ENCODE measurements around the gene RANGAP1. TPM values are rescaled to one million over a fixed set of nuclear protein-coding genes. Genes with fewer than 3 reads are reported as not detected.

The RANGAP1 gene
- total RNA-seq, 1 donor from 2014 or later, result 78.0 TPM

DNA sequence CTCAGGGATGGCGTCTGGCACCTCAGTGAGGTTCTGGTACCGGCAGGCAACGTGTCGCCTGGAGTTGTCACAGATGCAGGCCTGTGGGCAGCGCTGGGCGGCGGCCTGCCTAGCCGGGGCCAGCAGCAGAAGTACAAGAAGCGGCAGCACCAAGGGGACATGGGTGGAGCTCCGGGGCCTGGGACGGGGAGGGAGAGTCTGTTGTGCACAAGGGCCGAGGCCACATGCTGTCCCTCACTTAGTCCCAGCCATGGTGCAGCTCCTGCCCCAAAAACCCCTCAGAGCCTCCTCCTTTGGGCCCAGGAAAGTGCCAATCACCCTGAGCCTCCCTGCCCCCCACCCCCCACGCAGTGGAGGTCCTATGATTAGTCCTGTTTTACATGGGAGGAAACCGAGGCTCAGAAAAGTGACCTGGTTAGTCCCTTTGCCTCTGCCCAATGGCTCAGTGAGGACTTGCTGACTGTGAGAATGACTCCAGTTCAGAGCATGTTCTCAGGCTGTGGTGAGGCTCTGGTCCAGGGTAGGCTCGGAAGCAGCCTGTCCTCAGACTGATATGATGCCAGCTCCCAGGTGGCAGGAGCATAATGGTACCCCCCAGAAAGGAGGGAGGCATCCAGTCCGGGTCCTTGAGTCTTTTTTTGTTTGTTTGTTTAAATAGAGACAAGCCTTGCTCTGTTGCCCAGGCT lies 46.4 kb downstream of the RANGAP1 start:
- DNase-seq (ENCODE audit: low spot score, unreplicated experiment), result no peak
- Mint-ChIP-seq H3K36me3 (ENCODE audit: insufficient read depth) (no peaks in the 10 kb centered on the region), H3K4me1 (ENCODE audit: low read depth) (peaks cover 2% of the 10 kb centered on the region), H3K27ac (no peak overlapping the region), H3K4me3 (ENCODE audit: low read depth) (no peak overlapping the region), H3K27me3 (peaks cover 3% of the 10 kb centered on the region), H3K9me3 (ENCODE audit: low read depth) (no peaks in the 10 kb centered on the region)
- TF ChIP-seq, protein P1, sequence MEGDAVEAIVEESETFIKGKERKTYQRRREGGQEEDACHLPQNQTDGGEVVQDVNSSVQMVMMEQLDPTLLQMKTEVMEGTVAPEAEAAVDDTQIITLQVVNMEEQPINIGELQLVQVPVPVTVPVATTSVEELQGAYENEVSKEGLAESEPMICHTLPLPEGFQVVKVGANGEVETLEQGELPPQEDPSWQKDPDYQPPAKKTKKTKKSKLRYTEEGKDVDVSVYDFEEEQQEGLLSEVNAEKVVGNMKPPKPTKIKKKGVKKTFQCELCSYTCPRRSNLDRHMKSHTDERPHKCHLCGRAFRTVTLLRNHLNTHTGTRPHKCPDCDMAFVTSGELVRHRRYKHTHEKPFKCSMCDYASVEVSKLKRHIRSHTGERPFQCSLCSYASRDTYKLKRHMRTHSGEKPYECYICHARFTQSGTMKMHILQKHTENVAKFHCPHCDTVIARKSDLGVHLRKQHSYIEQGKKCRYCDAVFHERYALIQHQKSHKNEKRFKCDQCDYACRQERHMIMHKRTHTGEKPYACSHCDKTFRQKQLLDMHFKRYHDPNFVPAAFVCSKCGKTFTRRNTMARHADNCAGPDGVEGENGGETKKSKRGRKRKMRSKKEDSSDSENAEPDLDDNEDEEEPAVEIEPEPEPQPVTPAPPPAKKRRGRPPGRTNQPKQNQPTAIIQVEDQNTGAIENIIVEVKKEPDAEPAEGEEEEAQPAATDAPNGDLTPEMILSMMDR (IDR thresholded peaks at IDR 0.05; ENCODE audit: unreplicated experiment), result no peak

DNA sequence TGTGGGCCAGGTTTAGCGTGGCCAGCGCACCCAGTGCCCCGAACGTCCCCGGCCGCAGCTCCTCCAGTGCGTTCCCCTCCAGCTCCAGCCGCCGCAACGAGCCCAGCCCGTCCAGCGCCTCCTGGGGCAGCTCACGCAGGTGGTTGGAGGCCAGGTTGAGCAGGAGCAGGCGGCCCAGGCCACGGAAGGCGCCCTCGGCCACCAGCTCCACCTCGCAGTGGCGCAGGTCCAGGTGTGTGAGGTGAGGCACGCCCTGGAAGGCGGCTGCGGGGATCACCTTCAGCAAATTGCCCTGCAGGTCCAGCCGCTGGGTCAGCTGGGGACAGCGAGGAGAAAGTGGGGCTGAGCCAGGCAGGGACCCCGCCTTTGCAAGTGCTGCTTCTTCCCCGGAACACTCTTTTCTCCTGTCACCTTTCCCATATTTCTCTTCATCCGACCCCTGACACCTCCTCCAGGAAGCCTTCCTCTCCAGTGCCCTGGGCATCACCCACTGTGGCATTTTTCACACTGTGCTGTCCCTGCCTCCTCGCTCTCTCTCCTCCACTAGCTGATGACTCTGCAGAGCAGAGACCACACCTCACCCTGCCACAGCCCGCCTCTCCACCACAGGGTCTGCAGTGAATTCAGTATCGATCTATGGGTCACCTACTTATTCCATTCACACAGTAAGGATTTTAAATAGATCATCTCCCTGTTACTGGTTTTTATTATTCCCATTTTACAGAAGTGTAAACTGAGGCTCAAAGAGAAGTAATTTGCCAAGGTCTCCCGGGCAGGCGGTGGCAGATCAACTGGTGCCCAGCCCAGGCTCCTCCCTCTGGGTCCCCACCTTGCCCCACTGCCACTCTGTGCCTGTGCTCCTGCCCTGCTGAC lies 47.2 kb downstream of the RANGAP1 start:
- H3K4me3 Mint-ChIP-seq (ENCODE audit: low read depth), result peak overlapping the region; percentile 60
- H3K9me3 Mint-ChIP-seq (ENCODE audit: low read depth), result no peaks in the 10 kb centered on the region
- TF ChIP-seq, protein P1 (IDR thresholded peaks at IDR 0.05; ENCODE audit: unreplicated experiment), result no peak
- no peak for DNase-seq (ENCODE audit: low spot score, unreplicated experiment)
- H3K27ac Mint-ChIP-seq, result peak overlapping the region; percentile 70
- H3K36me3 Mint-ChIP-seq (ENCODE audit: insufficient read depth), result no peaks in the 10 kb centered on the region
- H3K27me3 Mint-ChIP-seq, result peaks cover 3% of the 10 kb centered on the region
- peaks cover 2% of the 10 kb centered on the region for H3K4me1 Mint-ChIP-seq (ENCODE audit: low read depth)

DNA sequence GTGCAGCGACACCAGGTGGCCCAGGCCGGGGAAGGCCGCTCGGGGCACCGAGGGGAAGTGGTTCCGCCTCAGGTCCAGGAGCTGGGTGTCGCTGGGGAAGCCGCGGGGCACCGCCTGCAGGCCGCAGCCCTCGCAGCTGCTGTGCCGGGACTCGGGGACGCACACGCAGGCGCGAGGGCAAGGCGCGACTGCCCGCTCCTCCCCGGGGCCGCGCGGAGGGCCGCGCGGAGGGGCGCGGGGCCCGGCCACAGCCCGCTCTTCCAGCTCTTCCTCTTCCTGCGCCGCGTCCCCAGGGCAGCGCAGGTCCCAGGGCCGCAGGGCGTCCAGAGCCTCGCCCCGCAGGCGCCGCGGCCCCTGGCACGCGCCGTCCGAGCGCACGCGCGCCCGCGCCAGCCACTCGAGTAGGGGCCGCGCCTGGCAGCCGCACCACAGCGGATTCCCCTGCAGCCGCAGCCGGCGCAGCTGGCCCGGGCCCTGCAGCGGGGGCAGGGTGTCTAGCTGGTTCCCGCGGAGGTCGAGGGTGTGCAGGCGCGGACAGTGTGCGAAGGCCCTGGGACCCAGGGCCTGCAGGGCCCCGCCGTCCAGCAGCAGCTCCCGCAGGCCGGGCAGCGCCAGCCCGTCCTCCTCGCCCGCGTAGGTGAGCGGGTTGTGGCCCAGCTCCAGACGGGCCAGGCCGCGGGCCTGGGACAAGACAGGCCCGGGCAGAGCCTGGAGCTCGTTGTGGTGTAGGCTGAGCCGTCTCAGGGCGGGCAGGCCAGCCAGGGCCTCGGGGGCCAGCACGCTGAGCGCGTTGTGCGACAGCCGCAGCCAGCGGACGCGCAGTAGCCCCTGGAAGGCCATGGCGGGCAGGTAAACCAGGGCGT lies 48.0 kb downstream of the RANGAP1 start:
- H3K4me1 Mint-ChIP-seq (ENCODE audit: low read depth), result peaks cover 2% of the 10 kb centered on the region
- H3K27ac Mint-ChIP-seq, result no peak overlapping the region
- H3K9me3 Mint-ChIP-seq (ENCODE audit: low read depth), result no peaks in the 10 kb centered on the region
- peaks cover 3% of the 10 kb centered on the region for H3K27me3 Mint-ChIP-seq
- TF ChIP-seq, protein P1 (IDR thresholded peaks at IDR 0.05; ENCODE audit: unreplicated experiment), result peak; percentile 77
- no peaks in the 10 kb centered on the region for H3K36me3 Mint-ChIP-seq (ENCODE audit: insufficient read depth)
- no peak overlapping the region for H3K4me3 Mint-ChIP-seq (ENCODE audit: low read depth)
- DNase-seq (ENCODE audit: low spot score, unreplicated experiment), result peak; percentile 75

DNA sequence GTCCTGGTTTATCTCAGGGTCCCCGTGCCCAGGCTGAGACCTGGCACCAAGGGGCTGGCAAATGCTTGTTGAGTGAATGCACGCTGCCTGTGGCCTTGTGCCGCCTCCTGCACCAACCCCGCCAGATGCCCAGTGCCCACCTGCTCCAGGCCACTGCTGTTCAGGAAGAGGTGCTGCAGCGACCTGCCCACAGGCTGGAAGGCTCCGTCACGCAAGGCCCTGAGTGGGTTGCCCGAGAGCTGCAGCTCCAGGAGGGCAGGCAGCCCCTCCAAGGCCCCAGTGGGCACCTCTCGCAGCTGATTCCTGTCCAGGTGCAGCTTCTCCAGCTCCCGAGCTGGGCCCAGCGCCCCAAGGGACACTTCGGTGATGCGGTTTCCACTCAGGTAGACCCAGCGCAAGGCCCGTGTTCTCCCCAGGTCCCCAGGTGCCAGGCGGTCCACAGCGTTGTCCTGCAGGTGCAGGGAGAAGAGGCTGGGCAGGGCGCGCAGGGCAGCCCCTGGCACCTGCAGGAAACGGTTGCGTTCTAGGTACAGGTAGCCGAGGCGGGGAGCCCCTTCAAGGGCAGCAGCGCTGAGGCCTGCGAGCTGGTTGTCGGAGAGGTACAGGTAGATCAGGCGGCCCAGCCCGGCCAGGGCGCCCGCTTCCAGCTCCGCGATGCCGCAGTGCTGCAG lies 48.8 kb downstream of the RANGAP1 start:
- no peaks in the 10 kb centered on the region for H3K36me3 Mint-ChIP-seq (ENCODE audit: insufficient read depth)
- no peak overlapping the region for H3K27ac Mint-ChIP-seq
- peaks cover 2% of the 10 kb centered on the region for H3K4me1 Mint-ChIP-seq (ENCODE audit: low read depth)
- no peaks in the 10 kb centered on the region for H3K9me3 Mint-ChIP-seq (ENCODE audit: low read depth)
- H3K4me3 Mint-ChIP-seq (ENCODE audit: low read depth), result peak overlapping the region; percentile 70
- peaks cover 3% of the 10 kb centered on the region for H3K27me3 Mint-ChIP-seq
- no peak for DNase-seq (ENCODE audit: low spot score, unreplicated experiment)
- TF ChIP-seq, protein P1 (IDR thresholded peaks at IDR 0.05; ENCODE audit: unreplicated experiment), result no peak
